ENCODE data around the gene AGRN. TPM values are rescaled to one million over a fixed set of nuclear protein-coding genes. Genes with fewer than 3 reads are reported as not detected.
"Not testable (repeated sequence)": the region's sequence is repeated elsewhere in the genome, so short reads cannot be mapped to it uniquely, and the experiment has no call there.

The AGRN gene
- total RNA-seq, 4 donors from 2014 or later = 50.6 to 84.8 (median 71.1) TPM

DNA sequence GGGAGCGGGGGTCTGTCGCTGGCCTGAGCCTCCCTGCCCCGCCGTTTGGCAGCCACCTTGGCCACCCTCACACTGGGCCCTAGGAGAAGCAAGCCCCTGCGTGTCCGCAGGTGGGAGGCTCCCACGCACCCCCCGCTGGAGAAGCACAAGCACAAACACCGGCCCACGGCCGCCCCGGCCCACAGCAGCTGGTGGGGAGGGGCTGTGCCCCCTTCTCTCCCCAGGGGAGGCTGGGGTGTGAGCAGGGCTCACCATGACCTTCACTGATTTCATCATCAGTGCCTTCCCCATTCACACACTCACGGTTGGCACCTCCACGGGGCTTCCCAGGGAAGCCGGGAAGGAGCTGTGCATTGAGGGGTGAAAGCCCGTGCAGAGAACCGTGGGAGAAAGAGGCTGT, 7.9 kb downstream of the AGRN start:
- DNase-seq (ENCODE audit: low spot score in 2 of 2) = no peak
- Histone ChIP-seq H3K36me3 (no peaks in the 10 kb centered on the region), H3K4me3 (no peak overlapping the region), H3K27ac (no peak overlapping the region), H3K9me3 (no peaks in the 10 kb centered on the region), H3K27me3 (peaks cover 10% of the 10 kb centered on the region), H3K4me1 (peaks cover 43% of the 10 kb centered on the region)
- TF ChIP-seq POLR2AphosphoS5 (IDR thresholded peaks at IDR 0.05) = no peak
- no peak for TF ChIP-seq EP300 (IDR thresholded peaks at IDR 0.05)
- TF ChIP-seq, protein P1, sequence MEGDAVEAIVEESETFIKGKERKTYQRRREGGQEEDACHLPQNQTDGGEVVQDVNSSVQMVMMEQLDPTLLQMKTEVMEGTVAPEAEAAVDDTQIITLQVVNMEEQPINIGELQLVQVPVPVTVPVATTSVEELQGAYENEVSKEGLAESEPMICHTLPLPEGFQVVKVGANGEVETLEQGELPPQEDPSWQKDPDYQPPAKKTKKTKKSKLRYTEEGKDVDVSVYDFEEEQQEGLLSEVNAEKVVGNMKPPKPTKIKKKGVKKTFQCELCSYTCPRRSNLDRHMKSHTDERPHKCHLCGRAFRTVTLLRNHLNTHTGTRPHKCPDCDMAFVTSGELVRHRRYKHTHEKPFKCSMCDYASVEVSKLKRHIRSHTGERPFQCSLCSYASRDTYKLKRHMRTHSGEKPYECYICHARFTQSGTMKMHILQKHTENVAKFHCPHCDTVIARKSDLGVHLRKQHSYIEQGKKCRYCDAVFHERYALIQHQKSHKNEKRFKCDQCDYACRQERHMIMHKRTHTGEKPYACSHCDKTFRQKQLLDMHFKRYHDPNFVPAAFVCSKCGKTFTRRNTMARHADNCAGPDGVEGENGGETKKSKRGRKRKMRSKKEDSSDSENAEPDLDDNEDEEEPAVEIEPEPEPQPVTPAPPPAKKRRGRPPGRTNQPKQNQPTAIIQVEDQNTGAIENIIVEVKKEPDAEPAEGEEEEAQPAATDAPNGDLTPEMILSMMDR (IDR thresholded peaks at IDR 0.05) = no peak
- no peak for TF ChIP-seq POLR2A (IDR thresholded peaks at IDR 0.05)
- 67% methylated on average over 8 of the region's 17 CpGs for WGBS

DNA sequence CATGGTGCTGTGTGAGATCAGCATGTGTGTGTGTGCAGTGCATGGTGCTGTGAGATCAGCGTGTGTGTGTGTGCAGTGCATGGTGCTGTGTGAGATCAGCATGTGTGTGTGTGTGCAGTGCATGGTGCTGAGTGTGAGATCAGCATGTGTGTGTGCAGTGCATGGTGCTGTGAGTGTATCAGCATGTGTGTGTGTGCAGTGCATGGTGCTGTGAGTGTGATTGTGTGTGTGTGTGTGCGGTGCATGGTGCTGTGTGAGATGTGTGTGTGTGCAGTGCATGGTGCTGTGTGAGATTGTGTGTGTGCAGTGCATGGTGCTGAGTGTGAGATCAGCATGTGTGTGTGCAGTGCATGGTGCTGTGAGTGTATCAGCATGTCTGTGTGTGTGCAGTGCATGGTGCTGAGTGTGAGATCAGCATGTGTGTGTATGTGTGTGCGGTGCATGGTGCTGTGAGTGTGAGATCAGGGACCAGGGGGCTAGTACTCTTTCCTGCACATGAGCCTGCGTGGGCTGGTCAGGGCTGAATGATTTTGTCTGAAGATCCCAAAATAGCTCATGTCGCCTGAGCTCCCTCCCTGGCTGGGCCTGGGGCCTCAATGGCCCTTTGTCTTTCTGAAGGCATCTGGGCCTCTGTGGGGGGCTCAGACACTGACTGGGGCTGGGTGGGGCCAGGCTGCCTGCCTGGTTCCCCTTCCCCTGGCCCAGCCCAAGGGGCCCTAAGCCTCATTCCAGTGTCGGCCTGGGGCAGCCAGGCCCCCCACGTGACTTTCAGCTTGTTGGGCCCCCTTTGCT, 11.1 kb downstream of the AGRN start:
- H3K4me1 ChIP-seq = peaks cover 37% of the 10 kb centered on the region
- DNase-seq (ENCODE audit: low spot score in 2 of 2); H3K27ac ChIP-seq; H3K4me3 ChIP-seq; H3K36me3 ChIP-seq; H3K9me3 ChIP-seq: not testable (repeated sequence)
- WGBS = 88% methylated on average over 5 of the region's 7 CpGs
- peaks cover 38% of the 10 kb centered on the region for H3K27me3 ChIP-seq

DNA sequence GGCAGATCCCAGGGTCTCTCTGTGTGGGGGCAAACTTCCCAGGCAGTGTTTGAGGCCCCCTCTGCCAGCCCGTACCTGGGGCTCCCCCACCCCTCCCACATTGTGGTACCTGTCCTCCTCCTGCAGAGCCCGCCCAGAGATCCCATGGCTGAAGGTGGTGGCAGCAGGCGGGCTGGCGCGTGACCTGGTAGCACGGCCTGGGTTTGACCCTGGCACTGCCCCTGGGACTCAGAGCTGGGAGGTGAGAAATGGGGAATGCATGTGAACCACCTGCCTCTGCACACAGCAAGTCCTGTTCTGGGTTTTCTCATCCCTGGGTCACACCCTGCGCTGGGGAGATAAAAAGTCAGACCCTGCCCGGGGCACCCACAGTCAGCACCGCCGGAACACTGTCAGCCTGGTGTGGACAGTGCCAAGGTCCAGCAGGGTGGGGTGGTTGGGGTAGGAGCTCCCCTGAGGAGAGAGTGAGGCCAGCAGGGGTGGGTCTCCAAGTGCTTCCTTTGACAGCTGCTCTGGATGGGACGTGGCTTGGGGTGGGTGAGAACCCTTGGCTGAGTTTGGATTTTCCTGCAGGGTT, 11.8 kb downstream of the AGRN start:
- H3K4me3 ChIP-seq = no peak overlapping the region
- H3K27me3 ChIP-seq = peaks cover 38% of the 10 kb centered on the region
- no peak overlapping the region for H3K27ac ChIP-seq
- DNase-seq (ENCODE audit: low spot score in 2 of 2) = no peak
- TF ChIP-seq POLR2AphosphoS5 (IDR thresholded peaks at IDR 0.05) = no peak
- TF ChIP-seq, protein P1 (IDR thresholded peaks at IDR 0.05) = no peak
- TF ChIP-seq POLR2A (IDR thresholded peaks at IDR 0.05) = no peak
- no peak for TF ChIP-seq EP300 (IDR thresholded peaks at IDR 0.05)
- no peaks in the 10 kb centered on the region for H3K36me3 ChIP-seq
- peaks cover 35% of the 10 kb centered on the region for H3K4me1 ChIP-seq
- 75% methylated on average over 11 of the region's 11 CpGs for WGBS
- no peaks in the 10 kb centered on the region for H3K9me3 ChIP-seq

DNA sequence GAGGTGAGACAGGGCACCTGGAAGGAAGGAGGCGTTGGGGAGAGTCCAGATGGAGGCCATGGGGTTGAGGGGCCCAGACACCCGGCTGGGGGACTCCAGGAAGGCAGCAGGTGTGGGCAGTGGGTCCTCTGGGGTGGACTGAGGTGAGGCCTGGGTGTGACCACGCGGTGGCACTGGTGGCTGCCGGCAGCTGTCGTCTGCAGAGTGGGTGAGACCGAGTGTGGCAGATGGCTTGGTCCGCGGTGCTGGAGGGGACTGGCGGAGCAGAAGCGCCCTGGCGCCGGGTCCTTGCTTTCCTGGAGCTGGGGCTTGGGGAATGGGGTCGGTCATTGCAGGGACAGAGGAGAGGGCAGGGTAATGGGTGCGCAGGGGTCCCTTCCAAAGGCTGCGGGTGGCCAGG, 12.5 kb downstream of the AGRN start:
- H3K27ac ChIP-seq = no peak overlapping the region
- H3K27me3 ChIP-seq = peaks cover 42% of the 10 kb centered on the region

DNA sequence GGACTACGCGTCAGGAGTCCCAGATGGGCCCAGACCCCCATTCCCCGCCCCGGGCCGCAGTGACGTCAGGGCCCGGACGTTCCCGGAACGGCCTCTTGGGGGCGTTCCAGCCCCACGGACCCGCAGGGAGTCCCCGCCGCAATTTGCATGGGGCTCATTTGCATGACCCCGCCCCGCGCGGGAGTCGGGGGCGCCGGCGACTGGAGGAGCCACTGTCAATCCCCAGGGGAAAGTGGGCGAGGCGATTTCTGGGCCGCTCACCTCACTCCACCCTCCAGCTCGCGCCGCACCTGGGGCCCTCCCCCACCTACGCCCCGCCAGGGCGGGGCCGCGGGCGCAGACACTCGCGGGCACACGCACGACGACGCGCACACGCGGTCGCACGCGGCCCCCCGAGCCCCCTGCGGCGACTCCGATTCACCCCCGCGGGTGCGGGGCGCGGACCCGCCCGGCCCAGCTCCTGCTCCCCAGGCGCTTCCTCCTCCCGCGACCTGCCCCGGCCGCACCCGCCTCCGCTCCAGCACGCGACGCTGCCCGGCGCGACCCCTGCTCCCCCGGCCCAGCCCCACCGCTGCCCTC, 13.2 kb downstream of the AGRN start:
- 5% methylated on average over 31 of the region's 73 CpGs for WGBS
- Histone ChIP-seq H3K27ac (no peak overlapping the region), H3K36me3 (no peaks in the 10 kb centered on the region), H3K4me1 (peaks cover 39% of the 10 kb centered on the region), H3K27me3 (peaks cover 46% of the 10 kb centered on the region), H3K4me3 (peak overlapping the region; percentile 48), H3K9me3 (no peaks in the 10 kb centered on the region)
- TF ChIP-seq POLR2A (IDR thresholded peaks at IDR 0.05) = no peak
- TF ChIP-seq, protein P1 (IDR thresholded peaks at IDR 0.05) = peak; percentile 38 to 74
- DNase-seq (ENCODE audit: low spot score in 2 of 2) = peak in 1 of 2 donors; percentile 88

More for the DNA sequence above, 12.5 kb downstream of the AGRN start:
- DNase-seq (ENCODE audit: low spot score in 2 of 2) = no peak
- TF ChIP-seq, protein P1 (IDR thresholded peaks at IDR 0.05) = no peak
- TF ChIP-seq POLR2A (IDR thresholded peaks at IDR 0.05) = no peak
- TF ChIP-seq EP300 (IDR thresholded peaks at IDR 0.05) = no peak
- TF ChIP-seq POLR2AphosphoS5 (IDR thresholded peaks at IDR 0.05) = no peak
- no peaks in the 10 kb centered on the region for H3K9me3 ChIP-seq
- 42% methylated on average over 16 of the region's 16 CpGs for WGBS
- H3K4me1 ChIP-seq = peaks cover 38% of the 10 kb centered on the region
- H3K36me3 ChIP-seq = no peaks in the 10 kb centered on the region
- peak overlapping the region; percentile 48 for H3K4me3 ChIP-seq

Measured in suprapubic skin (tissue), 4 donors.